HT-29 (cell line): Measurements from ENCODE around the gene ARHGEF4. TPM values are rescaled to one million over a fixed set of nuclear protein-coding genes. Genes with fewer than 3 reads are reported as not detected.

ENCODE experiments used
- DNase-seq: peaks from one replicate; pipeline ENCODE4 v3.0.0-alpha.2; 2015; ENCODE audit warnings: low spot score
- total RNA-seq: library from RNA; depleted of rRNA; stranded (reverse); fragments of >200 nt; shearing (Covaris generic); gene quantifications from 2 replicates; pipeline ENCODE4 v1.2.3, GENCODE V29; 2014

ARHGEF4 gene
- total RNA-seq, 1 experiment from 2014 or later, result 0.15 TPM

- DNase-seq, result no peak
Observed at GRCh38 chr2:130832296-130832940, 4.3 kb upstream of the ARHGEF4 start.

DNA sequence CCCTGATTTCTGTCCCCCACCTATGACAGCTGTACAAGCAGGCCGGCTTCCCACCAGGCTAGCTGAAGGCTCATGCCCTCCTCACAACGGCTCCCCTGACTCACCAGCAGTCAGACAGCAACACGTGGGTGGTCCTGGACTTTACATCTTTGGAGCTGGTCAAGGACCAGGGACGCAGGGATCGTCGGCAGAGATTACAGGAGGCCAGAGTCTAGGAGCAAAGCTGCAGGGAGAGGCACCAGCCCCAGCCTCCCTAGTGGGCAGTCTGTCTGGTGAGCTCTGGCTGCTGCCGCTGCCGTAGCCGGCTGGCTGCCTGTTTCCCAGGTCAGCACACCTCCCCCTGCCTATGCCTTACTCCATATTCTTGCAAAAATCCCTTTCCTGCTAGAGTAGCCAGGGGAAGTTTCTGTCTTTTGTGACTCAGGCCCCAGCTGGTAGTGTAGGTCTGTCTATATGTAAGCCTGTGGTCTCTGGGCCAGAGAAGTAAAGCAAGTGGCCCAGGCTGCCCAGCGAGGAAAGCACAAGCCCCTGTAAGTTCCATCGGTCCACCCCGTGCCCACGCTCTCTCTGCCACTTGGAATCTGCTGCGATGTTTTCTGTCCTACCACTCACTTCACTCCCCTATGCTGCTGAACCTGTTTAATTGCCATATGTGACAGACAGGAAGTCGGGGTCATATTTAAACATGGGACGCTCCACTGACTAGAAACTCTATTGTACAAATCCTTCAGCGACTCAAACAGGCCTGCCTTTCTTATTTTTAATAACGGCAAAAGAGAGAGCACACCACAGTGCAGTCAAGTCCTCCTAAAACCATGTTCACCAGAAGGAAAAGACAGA is 2.4 kb upstream of the ARHGEF4 start:
- no peak for DNase-seq

DNA sequence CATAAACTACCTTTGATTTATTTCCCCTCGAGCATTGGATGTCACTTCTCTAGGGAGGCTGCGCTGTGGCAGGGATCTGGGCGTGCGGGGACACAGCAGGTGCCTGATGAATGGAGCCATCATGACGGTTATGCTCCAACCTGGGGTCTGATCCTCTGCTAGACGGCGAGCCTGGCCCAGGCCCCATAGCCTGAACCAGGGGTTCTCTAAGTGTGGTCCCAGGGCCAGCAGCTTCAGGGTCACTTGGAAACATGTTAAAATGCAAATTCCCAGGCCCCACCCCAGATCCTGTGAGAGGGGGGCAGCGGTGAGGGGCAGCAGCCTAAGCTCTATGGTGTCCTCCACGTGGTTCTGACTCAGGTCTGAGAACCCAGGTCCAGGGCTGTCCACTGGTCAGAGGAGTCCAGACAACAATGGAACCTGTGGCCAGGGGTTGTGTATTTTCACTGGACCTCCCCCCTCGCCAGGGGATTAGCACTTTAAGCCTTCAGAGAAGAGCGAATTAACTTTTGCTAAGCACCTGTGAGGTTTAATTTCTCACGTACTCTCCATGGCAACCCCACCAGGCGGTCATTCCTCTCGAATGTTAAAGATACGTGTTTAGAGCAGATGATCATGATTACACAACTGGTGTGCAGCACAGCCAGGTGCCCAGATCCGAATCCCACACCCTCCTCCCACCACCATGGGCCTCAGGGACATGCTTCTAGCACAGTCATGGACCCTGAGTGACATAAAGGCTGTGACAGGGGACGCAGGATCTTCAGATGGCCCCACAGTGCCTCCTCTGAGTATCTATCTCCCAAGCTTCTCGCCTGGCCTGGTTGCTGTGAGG is 1.6 kb upstream of the ARHGEF4 start:
- DNase-seq, result no peak

- no peak for DNase-seq
Observed at GRCh38 chr2:130835766-130836015, 1.0 kb upstream of the ARHGEF4 start.

DNA sequence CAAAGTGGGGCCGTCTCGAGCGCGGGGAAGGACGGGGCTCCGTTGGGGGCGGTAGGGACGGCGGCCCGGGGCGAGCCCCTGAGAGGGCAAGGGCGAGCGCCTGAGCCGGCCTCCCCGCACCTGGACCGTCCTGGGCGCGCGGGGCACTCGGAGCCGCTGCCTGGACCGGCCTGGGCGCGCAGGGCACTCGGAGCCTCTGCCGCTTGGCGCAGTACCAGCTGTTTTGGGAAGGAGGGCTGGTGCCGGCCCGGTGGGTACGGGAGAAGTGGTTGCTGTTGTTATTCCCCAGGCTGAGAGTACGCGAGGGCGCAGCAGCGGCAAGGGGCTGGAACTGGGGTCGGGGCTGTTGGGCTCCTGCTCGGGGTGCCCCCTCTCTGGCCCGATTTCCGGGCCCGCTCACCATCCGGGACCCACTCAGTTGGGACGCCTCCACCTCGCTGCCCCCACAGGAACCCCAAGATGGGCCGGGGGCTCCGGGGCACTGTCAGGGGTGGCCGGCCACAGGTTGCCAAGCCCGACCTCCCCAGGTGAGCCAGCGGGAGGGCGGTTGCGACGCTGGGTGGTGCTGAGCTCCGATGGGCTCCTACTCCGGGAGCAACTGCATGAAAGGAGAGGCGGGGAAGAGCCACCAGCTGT is 579 bp downstream of the ARHGEF4 start:
- no peak for DNase-seq

DNA sequence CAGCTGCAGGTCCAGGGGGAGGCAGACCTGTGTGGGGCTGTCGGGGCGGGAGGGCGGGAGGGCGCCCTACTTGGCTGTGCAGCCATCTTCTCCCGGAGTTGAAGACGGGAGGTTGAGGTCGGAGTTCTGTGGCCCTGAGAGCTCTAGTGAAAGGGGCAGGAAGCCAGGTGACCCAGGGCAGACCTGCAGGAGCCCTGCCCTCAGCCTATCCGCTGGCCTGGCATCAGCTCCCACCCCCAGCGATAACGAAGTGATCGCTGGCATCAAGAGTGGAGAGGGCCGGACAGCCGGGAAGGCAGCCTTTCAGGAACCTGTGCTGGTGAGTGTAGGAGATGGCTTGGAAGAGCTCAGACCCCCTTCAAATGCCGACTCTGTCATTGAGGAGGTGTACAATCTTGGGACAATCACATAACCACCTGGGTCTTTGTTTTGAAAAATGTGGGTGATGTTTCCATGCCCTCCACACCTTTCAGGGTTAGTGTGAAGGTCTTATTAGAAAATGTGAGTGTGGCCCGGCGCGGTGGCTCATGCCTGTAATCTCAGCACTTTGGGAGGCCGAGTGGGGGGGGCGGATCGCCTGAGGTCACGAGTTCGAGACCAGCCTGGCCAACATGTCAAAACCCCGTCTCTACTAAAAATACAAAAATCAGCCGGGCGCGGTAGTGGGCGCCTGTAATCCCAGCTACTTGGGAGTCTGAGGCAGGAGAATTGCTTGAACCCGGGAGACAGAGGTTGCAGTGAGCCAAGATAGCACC is 1.3 kb downstream of the ARHGEF4 start:
- no peak for DNase-seq

DNA sequence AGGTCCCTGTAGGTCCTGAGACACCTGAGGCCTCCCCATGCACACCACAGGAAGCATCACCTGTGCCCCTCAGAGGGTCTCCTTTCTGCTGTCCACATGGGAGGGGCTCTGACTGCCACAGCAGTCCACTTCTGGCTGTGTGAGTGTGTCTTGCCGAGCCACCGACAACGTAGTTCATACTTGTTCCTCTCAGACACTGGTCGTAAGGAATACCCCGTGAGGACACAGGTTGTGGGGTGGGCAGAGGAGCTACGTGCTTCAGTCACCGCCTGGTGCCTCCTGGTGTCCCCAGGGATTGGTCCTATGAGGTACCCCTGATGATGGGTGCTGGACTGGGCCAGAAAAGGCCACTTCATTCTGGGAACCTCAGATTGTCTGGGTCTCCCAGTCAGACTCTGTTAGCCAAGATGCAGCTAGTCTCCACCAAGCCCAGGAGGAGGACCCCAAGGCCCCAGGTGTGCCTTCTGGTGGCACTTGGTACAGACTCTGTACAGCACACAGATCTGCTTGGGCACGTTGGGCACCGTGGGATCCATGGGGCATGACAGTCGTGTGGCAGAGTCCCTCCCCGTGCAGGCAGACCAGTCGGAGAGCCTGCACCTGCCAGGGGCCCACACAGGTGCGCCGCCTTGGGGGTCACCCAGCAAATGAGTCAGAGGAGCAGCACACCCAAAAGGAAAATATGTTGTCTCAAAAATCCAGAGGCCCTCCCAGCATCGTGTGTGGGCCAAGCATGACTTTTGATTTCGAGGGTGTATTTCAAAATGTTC is 2.5 kb downstream of the ARHGEF4 start:
- DNase-seq, result no peak

GRCh38 chr2:130840506-130840905 is 3.8 kb downstream of the ARHGEF4 start:
- DNase-seq, result no peak

DNA sequence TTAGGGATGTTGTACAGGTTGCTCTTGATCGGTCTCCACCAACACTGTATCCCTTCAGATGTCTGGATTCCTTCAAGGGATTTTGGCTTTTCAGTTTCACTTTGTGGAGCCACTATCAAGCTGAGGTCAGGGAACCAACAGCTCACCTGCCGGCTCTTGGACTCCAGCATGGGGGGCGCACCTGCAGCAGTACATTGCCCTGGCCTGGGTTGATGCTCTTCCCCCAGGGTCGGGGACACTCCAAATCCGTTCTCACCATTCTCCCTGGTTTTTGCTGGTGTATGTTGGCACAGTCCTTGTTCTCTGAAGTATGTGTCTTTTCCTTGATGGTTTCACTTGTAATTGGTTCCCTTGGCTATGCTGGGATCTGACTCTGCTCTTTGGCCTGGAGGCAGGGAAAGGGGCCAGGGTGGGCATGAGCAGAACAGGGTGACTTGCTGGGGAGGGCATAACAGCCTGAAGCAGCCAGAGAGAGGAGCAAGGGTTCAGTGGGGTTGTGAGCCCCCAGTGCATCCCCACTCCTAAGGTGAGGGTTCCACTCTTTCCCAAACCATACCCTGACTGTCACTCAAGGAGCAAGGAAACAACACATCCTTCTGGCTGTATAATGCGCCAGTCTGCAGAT is 5.1 kb downstream of the ARHGEF4 start:
- DNase-seq, result no peak

- DNase-seq, result no peak
Observed at GRCh38 chr2:130842770-130843169, 6.1 kb downstream of the ARHGEF4 start.

DNA sequence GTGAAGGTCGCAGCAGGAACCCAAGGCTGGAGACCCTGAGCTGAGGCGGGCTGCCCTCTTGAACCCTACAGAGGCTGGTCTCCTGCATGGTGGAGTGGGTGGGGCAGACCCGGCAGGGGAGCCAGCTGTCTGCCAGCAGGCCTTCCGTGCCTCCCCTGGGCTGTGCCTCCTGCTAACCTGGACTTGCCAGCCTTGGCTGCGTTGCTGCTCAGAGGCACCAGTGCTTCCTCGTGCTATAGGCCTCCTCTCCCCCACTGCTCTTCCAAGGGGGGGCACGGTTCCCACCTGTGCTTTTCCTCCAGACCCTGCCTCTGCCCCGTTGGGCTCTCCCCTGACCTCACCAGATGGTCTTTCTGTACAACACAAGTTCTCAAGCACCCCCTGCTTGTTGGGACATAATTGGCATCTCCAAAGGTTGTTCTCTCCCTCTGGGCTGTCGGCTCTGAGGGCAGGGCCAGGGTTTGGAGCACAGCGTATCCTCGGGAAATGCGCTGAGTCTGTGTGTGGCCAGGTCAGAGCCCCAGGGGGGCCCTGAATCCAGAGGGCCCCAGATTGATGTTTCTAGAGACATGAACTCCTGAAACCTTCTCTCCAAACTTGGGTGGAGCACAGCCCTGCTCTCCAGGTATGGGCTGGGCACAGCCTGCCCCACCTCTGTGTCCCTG is 6.7 kb downstream of the ARHGEF4 start:
- no peak for DNase-seq

- no peak for DNase-seq
Observed at GRCh38 chr2:130844161-130844560, 7.4 kb downstream of the ARHGEF4 start.

GRCh38 chr2:130845505-130846085 is 8.9 kb downstream of the ARHGEF4 start:
- no peak for DNase-seq

GRCh38 chr2:130846233-130846632 is 9.5 kb downstream of the ARHGEF4 start:
- no peak for DNase-seq

DNA sequence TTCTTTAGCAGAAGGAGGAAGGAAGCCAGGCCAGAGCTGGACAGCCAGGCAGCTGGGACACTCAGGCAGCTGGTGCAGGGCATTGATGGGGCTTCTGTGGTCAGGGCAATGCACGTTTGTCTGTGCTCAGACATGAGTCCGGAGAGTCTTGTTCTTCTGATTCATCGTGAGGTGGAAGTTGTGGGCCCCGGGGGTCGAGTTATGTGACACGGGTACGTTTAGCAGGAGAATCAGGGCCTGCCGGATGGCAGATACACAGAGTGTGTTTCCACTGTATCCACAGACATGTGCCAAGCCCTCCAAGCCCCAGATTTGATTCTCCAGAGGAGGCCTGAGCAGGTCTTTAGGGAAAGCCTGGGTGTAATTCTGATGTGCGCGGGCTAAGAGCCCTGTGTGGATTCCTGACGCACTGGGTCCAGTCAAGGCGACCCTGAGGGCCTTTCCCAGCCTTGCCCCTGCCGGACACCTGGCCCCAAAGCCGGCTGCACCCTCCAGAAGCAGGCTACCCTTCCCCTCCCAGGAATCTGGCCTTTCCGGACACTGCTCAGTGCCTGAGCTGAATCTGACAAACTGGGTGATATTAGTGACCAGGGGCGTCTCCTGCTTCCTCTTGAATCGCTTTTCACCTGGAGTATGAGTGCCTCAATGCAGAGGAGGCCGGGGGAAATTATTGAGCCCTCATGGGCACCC is 10.1 kb downstream of the ARHGEF4 start:
- no peak for DNase-seq

GRCh38 chr2:130847776-130848525 is 11.2 kb downstream of the ARHGEF4 start:
- no peak for DNase-seq

DNA sequence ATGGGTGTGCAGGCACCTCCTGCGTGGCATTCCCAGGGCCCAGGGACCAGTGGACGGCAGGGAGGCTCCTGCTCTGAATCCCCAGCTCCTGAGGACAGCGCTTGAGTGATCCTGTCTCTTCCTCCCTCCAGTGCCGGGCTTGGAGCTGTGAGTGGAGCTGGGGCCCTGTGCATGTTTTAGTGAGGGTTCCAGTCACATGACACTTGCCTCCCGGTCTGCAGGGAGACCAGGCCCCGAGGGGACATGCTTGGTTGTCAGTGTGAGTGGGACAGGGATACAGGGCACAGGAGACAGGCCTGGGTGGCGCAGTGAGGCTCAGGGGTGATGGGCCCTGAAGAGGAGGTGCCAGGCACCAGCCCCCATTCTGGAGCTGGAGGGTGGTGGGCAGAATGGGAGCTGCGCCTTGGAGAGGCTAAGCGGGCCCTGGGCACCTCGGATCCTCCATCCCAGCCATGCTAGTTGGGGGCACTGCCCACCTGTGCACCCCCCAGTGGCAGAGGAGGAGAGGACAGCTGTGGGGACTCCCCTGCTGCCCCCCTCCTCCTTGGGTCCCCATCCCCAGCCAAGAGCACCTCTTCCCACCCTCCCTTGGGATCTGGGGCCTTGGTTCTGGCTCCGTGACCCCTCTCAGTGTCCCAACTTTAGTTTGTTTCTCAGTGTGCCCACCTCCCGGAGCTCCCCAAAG is 12.0 kb downstream of the ARHGEF4 start:
- no peak for DNase-seq
